Loucy (cell line): ENCODE data around the gene SYNE2.
A peak's percentile ranks its signal among the peaks of the same experiment; 100 is the strongest.

Source experiments
- H2AFZ ChIP-seq: fragments of 200-600 bp; sonication (generic); 2 replicates; pipeline ENCODE4 v1.6.0; 2016; ENCODE audit warnings: antibody characterized with exemption, mild to moderate bottlenecking, low read length, moderate library complexity
- H3F3A ChIP-seq: fragments of 200-600 bp; 2 replicates; pipeline ENCODE4 v1.6.0; 2016; ENCODE audit warnings: antibody characterized with exemption, low read depth, mild to moderate bottlenecking
- H3K27me3 ChIP-seq: fragments of 200-600 bp; sonication (generic); 2 replicates; pipeline ENCODE4 v1.6.1; 2014; ENCODE audit warnings: low read length, mild to moderate bottlenecking; ENCODE audit not compliant: insufficient read depth, poor library complexity, severe bottlenecking
- H3K36me3 ChIP-seq: fragments of 200-600 bp; sonication (generic); 2 replicates; pipeline ENCODE4 v1.6.1; 2016; ENCODE audit warnings: low read length; ENCODE audit not compliant: insufficient read depth
- H3K4me1 ChIP-seq: fragments of 200-600 bp; sonication (generic); 2 replicates; pipeline ENCODE4 v1.5.1; 2014; ENCODE audit warnings: low read length, mild to moderate bottlenecking; ENCODE audit not compliant: insufficient read depth, poor library complexity, severe bottlenecking
- H3K4me2 ChIP-seq: fragments of 200-600 bp; sonication (generic); 2 replicates; pipeline ENCODE4 v1.6.0; 2014; ENCODE audit warnings: antibody characterized with exemption, low read length, low read depth, mild to moderate bottlenecking; ENCODE audit not compliant: poor library complexity, severe bottlenecking
- H3K4me3 ChIP-seq: fragments of 200-600 bp; sonication (generic); 2 replicates; pipeline ENCODE4 v1.5.1; 2014; ENCODE audit warnings: low read length, mild to moderate bottlenecking, mixed read lengths; ENCODE audit not compliant: poor library complexity, severe bottlenecking
- H3K79me2 ChIP-seq: fragments of 200-600 bp; sonication (generic); 2 replicates; pipeline ENCODE4 v1.6.1; 2014; ENCODE audit warnings: low read length; ENCODE audit not compliant: insufficient read depth
- H3K9ac ChIP-seq: fragments of 200-600 bp; sonication (generic); 2 replicates; pipeline ENCODE4 v1.6.0; 2014; ENCODE audit warnings: mild to moderate bottlenecking, low read depth, low read length, moderate library complexity; ENCODE audit not compliant: poor library complexity, severe bottlenecking
- H3K9me2 ChIP-seq: fragments of 200-600 bp; sonication (generic); replicated peaks from 2 replicates; pipeline ENCODE4 v1.6.1; 2016; ENCODE audit warnings: low read depth, low read length, mixed read lengths
- H3K9me3 ChIP-seq: fragments of 200-600 bp; sonication (generic); 2 replicates; pipeline ENCODE4 v1.6.1; 2014; ENCODE audit warnings: mild to moderate bottlenecking, antibody characterized with exemption, low read length, low read depth; ENCODE audit not compliant: insufficient read depth
- H4K20me1 ChIP-seq: fragments of 200-600 bp; sonication (generic); 2 replicates; pipeline ENCODE4 v1.6.0; 2014; ENCODE audit warnings: antibody characterized with exemption, low read length, mild to moderate bottlenecking; ENCODE audit not compliant: insufficient read depth, poor library complexity, severe bottlenecking
- EZH2phosphoT487 ChIP-seq: fragments of 200-600 bp; IDR thresholded peaks from 2 replicates; pipeline ENCODE4 v1.6.1; 2018; ENCODE audit warnings: antibody characterized with exemption, mild to moderate bottlenecking, moderate library complexity, borderline replicate concordance
- TF ChIP-seq, protein P1 (sequence below): fragments of 200-600 bp; sonication (generic); conservative IDR thresholded peaks from 2 replicates; pipeline ENCODE4 v1.5.1; 2014; ENCODE audit warnings: mild to moderate bottlenecking, antibody characterized with exemption, low read length

Gene SYNE2

DNA sequence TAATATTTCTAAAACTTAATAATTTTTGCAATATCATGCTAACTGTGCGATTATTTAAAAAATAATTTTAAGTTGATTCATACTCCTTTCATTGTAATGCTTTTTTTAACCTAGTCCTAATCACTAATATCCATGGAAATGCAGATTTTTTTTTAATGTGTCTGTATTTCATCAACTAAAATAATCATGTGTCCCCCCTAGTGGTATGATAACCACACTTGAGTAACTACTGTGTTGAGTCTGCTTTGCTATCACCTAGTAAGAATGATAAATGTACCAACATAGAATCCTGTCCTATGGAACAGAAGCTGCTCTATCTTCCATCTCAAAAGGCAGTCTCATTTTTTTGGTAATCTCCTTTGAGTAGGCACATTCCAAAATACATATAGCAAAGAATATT, 19.1 kb upstream of the SYNE2 start:
- H3K4me2 ChIP-seq = no peak overlapping the region
- H3K9ac ChIP-seq = no peak overlapping the region
- H3K9me3 ChIP-seq = no peaks in the 10 kb centered on the region
- TF ChIP-seq, protein P1, sequence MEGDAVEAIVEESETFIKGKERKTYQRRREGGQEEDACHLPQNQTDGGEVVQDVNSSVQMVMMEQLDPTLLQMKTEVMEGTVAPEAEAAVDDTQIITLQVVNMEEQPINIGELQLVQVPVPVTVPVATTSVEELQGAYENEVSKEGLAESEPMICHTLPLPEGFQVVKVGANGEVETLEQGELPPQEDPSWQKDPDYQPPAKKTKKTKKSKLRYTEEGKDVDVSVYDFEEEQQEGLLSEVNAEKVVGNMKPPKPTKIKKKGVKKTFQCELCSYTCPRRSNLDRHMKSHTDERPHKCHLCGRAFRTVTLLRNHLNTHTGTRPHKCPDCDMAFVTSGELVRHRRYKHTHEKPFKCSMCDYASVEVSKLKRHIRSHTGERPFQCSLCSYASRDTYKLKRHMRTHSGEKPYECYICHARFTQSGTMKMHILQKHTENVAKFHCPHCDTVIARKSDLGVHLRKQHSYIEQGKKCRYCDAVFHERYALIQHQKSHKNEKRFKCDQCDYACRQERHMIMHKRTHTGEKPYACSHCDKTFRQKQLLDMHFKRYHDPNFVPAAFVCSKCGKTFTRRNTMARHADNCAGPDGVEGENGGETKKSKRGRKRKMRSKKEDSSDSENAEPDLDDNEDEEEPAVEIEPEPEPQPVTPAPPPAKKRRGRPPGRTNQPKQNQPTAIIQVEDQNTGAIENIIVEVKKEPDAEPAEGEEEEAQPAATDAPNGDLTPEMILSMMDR = peak; percentile 48
- no peak for TF ChIP-seq EZH2phosphoT487
- H3F3A ChIP-seq = no peaks in the 10 kb centered on the region
- H3K4me3 ChIP-seq = no peak overlapping the region
- H3K27me3 ChIP-seq = no peaks in the 10 kb centered on the region
- no peaks in the 10 kb centered on the region for H3K79me2 ChIP-seq
- H4K20me1 ChIP-seq = no peaks in the 10 kb centered on the region
- H3K36me3 ChIP-seq = no peaks in the 10 kb centered on the region
- no peak overlapping the region for H2AFZ ChIP-seq
- no peaks in the 10 kb centered on the region for H3K9me2 ChIP-seq
- H3K4me1 ChIP-seq = no peaks in the 10 kb centered on the region

DNA sequence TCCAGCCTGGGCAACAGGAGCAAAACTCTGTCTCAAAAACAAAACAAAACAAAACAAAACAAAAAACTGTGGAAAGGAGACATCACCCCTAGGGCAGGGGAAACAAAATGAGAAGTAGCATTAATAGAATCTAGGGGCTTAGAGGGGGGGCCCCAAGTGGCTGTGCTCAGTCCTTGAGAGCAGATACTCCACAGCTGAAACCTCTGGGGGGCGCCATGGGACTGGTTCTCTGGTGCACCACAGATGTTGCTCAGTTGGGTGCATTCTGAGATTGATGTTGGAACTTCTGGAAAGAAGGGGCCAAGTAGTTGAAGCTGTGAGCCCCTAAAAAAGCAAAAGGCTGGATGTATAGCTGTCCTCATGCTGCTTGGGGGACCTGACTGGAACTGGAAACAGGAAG, 11.8 kb upstream of the SYNE2 start:
- Histone ChIP-seq H3K27me3 (no peaks in the 10 kb centered on the region), H3K36me3 (no peaks in the 10 kb centered on the region), H3F3A (no peaks in the 10 kb centered on the region; the same call in 1 of the 2 replicates), H3K79me2 (no peaks in the 10 kb centered on the region), H3K9me2 (no peaks in the 10 kb centered on the region), H3K4me2 (no peak overlapping the region), H3K4me1 (no peaks in the 10 kb centered on the region), H3K9ac (no peak overlapping the region), H2AFZ (no peak overlapping the region), H3K4me3 (no peak overlapping the region), H3K9me3 (no peaks in the 10 kb centered on the region), H4K20me1 (no peaks in the 10 kb centered on the region)
- TF ChIP-seq, protein P1 = peak; percentile 65
- no peak for TF ChIP-seq EZH2phosphoT487

DNA sequence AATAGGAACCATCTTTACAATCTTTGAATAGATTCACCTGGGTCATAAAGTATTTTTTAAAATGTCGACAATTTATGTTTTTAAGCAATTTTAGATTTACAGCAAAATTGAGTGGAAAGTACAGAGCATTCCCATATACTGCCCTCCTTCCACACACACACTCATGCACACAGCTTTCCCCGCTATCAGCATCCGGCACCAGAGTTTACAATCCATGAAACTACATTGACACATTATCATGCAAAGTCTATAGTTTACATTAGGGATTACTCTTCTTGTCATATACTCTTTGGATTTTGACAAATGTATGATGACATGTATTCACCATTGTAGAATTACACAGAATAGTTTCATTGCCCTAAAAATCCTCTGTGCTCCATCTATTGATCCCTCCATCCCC, 9.0 kb upstream of the SYNE2 start:
- no peak overlapping the region for H3K4me3 ChIP-seq
- no peaks in the 10 kb centered on the region for H3K36me3 ChIP-seq
- H3K79me2 ChIP-seq = no peaks in the 10 kb centered on the region
- no peaks in the 10 kb centered on the region for H3K9me2 ChIP-seq
- no peak overlapping the region for H3K9ac ChIP-seq
- H3K4me1 ChIP-seq = no peaks in the 10 kb centered on the region
- H3K9me3 ChIP-seq = no peaks in the 10 kb centered on the region
- H3F3A ChIP-seq = no peaks in the 10 kb centered on the region; the same call in 1 of the 2 replicates
- H4K20me1 ChIP-seq = no peaks in the 10 kb centered on the region
- no peak overlapping the region for H2AFZ ChIP-seq
- TF ChIP-seq EZH2phosphoT487 = no peak
- TF ChIP-seq, protein P1 = no peak
- H3K27me3 ChIP-seq = no peaks in the 10 kb centered on the region
- H3K4me2 ChIP-seq = no peak overlapping the region
